AML-193 (cell line): Measurements from ENCODE around the gene ZNF805.
"Not testable (repeated sequence)": the region's sequence is repeated elsewhere in the genome, so short reads cannot be mapped to it uniquely, and the experiment has no call there.

Source experiments
- DNase-seq, 2 experiments: peaks; one replicate each; lab custom pipeline; 2025; lab: John Stamatoyannopoulos, UW

ZNF805 gene

GRCh38 chr19:57240311-57241090, at the start of gene ZNF805:
Gene ZNF805 (plus strand): TSS chr19:57240632. CDS start chr19:57240892, 260 bp downstream.
- DNase-seq, result peak; percentile 71 to 75

- peak; percentile 68 to 69 for DNase-seq
These were observed 49.0 kb upstream of the ZNF805 start, which contains the start of gene ZNF264 for GRCh38 chr19:57191141-57192076. Gene ZNF264 (plus strand): TSS chr19:57191500. CDS start chr19:57191914, 414 bp downstream.

- no peak for DNase-seq
These were observed 48.4 kb upstream of the ZNF805 start for GRCh38 chr19:57192077-57192420.

GRCh38 chr19:57192993-57193392, 47.4 kb upstream of the ZNF805 start:
- DNase-seq, result no peak

GRCh38 chr19:57197874-57198273, 42.6 kb upstream of the ZNF805 start:
- DNase-seq, result not testable (repeated sequence)

GRCh38 chr19:57202160-57202559, 38.3 kb upstream of the ZNF805 start:
- DNase-seq, result no peak

GRCh38 chr19:57210381-57210780, 30.1 kb upstream of the ZNF805 start:
- no peak for DNase-seq

- no peak for DNase-seq
These were observed 28.3 kb upstream of the ZNF805 start for GRCh38 chr19:57212109-57212508.

- DNase-seq, result no peak
These were observed 12.9 kb upstream of the ZNF805 start for GRCh38 chr19:57227502-57227901.

GRCh38 chr19:57231686-57232085, 8.7 kb upstream of the ZNF805 start:
- DNase-seq, result no peak

GRCh38 chr19:57233207-57233606, 7.2 kb upstream of the ZNF805 start:
- DNase-seq, result peak; percentile 32 to 51

- DNase-seq, result no peak
These were observed 486 bp upstream of the ZNF805 start for GRCh38 chr19:57239982-57240310.

- peak in 1 of 2 experiments; percentile 16 for DNase-seq
These were observed 744 bp downstream of the ZNF805 start for GRCh38 chr19:57241176-57241575.

- no peak for DNase-seq
These were observed 2.4 kb downstream of the ZNF805 start for GRCh38 chr19:57242821-57243220.

- no peak for DNase-seq
These were observed 4.1 kb downstream of the ZNF805 start for GRCh38 chr19:57244513-57244912.

GRCh38 chr19:57245066-57245465, 4.6 kb downstream of the ZNF805 start:
- DNase-seq, result no peak

GRCh38 chr19:57245959-57246358, 5.5 kb downstream of the ZNF805 start:
- DNase-seq, result no peak

GRCh38 chr19:57248646-57249045, 8.2 kb downstream of the ZNF805 start:
- no peak for DNase-seq

- no peak for DNase-seq
These were observed 8.9 kb downstream of the ZNF805 start for GRCh38 chr19:57249329-57249728.

GRCh38 chr19:57253767-57254166, 13.3 kb downstream of the ZNF805 start:
- not testable (repeated sequence) for DNase-seq

- DNase-seq, result no peak
These were observed 21.6 kb downstream of the ZNF805 start for GRCh38 chr19:57262044-57262443.

- no peak for DNase-seq
These were observed 22.9 kb downstream of the ZNF805 start for GRCh38 chr19:57263244-57263741.

- DNase-seq, result no peak
These were observed 26.9 kb downstream of the ZNF805 start for GRCh38 chr19:57267291-57267690.
